Measurements from ENCODE around the gene DNAJC1.
A peak's percentile ranks its signal among the peaks of the same experiment; 100 is the strongest.

DNAJC1 gene

DNA sequence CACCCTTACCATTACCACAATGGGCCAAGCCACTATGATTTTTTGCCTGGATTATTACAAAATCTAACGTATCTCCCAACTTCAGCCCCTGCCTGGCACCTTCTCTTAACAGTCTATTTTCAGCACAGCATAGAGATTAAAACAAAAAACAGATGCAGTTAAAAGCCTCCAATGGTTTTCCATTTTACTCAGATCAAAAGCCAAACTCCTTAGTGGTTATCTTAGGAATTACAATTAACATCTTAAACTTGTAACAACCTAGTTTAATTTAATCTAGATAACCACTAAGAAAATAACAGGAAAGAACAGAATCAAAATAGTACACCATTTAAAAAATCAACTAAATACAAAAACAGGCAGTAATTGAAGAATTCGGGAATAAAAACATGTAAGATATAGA is 43.5 kb downstream of the DNAJC1 start:
- no peak for DNase-seq

DNA sequence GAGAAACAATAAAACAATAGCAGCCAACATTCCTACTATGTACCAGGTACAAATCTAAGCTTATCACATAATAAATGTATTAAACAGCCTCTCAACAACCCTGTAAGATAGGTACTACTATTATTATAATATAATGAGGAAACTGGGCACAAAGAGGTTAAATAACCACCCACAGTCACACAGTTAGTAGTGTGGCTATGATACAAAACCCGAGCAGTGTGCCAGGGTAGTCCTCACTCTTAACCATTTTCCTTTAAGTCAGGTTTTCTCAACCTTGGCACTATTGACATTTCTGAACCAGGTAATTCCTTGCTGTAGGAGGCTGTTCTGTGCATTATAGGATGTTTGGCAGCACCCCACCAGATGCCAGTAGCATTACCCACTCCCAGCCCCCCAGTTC is 48.8 kb downstream of the DNAJC1 start:
- no peak for DNase-seq

DNA sequence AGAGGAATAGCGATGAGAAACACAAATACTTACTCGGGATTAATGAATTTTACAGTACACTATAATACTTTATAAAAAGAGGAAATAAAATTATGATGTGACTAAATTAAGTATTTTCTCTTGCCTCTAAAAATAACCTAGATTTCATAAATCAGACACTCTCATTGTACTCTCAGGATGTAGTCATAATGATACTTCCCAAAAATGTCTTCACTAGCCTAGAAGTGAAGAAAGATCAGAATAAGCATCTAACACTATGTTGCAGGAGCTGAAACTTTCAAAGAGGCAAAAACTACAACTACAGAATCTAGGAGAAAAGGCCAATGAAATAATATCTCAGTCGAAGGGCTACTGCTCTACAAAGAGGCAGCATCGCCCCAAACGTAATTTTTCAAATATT is 49.4 kb downstream of the DNAJC1 start:
- DNase-seq = no peak

- DNase-seq = peak; percentile 10
Observed at GRCh38 chr10:21953585-21954057, 49.9 kb downstream of the DNAJC1 start.

DNA sequence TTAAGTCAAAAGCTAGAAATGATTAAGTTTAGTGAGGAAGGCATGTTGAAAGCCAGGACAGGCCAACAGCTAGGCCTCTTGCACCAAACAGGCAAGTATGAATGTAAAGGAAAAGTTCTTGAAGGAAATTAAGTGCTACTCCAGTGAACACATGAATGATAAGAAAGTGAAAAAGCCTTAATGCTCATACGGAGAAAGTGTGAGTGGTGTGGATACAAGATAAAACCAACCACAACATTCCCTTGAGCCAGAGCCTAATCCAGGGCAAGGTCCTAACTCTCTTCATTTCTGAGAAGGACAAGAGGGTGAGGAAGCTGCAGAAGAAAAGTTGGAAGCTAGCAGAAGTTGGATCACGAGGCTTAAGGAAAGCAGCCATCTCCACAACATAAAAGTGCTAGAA is 53.0 kb downstream of the DNAJC1 start:
- no peak for DNase-seq

GRCh38 chr10:21946946-21947345 is 56.6 kb downstream of the DNAJC1 start:
- DNase-seq = no peak

- no peak for DNase-seq
Observed at GRCh38 chr10:21944727-21945386, 58.7 kb downstream of the DNAJC1 start.

- no peak for DNase-seq
Observed at GRCh38 chr10:21943633-21944265, 59.8 kb downstream of the DNAJC1 start.

DNA sequence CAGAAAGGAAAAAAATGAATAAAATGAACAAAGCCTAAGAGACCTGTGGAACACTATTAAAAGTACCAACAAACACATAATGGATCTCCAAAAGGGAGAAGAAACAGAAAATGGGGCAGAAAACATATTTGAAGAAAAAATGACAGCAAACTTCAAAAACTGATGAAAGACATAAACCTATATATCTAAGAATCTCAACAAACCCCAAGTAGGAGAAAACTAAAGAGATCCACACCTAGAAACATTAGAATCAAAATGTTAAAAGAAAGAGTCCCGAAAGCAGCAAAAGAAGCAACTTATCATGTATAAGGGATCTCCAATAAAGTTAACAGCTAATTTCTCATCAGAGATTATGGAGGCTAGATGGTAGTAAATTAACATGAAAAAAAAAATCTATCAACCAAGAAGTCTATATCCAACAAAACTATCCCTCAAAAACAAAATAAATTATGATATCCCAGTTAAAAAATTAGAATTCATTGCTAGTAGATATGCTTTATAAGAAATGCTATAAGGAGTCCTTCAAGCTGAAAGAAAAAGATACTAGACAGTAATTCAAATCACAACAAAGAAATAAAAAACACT is 68.0 kb downstream of the DNAJC1 start:
- no peak for DNase-seq

GRCh38 chr10:21934307-21934706 is 69.2 kb downstream of the DNAJC1 start:
- no peak for DNase-seq

DNA sequence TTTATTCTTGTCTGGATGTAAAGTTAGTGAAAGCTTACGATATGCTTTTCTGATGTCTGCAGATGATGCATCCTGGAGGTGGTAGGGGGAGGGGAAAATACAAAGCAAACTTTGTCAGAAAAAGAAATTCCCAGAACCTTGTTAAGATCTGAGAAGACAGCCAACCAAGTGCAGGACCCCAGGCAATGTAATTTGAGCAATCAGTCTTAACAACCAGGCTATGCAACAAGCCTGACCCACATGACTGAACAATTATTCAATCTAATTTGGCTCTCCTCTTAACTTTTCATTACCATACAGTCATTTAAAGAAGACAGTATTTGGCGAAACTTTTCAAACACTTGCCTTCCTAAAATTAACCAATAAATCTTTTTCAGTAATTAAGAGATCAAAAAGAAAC is 74.5 kb downstream of the DNAJC1 start:
- no peak for DNase-seq

GRCh38 chr10:21927631-21928353 is 75.7 kb downstream of the DNAJC1 start:
- no peak for DNase-seq

GRCh38 chr10:21926949-21927348 is 76.6 kb downstream of the DNAJC1 start:
- DNase-seq = peak; percentile 58

- DNase-seq = no peak
Observed at GRCh38 chr10:21926358-21926925, 77.1 kb downstream of the DNAJC1 start.

DNA sequence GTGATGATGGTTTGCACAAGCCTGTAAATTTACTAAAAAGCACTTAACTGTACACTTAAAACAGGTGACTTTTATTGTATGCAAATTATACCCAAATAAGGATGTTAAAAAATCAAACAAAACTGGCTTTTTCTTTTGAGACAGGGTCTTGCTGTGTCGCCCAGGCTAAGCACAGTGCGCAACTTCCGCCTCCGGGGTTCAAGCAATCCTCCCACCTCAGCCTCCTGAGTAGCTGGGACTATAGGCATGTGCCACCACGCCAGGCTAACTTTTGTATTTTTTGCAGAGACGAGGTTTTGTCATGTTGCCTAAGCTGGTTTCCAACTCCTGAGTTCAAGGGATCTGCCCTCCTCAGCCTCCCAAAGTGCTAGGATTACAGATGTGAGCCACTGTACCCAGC is 77.7 kb downstream of the DNAJC1 start:
- DNase-seq = no peak

GRCh38 chr10:21924511-21924910 is 79.0 kb downstream of the DNAJC1 start:
- no peak for DNase-seq

- DNase-seq = no peak
Observed at GRCh38 chr10:21920633-21921032, 82.9 kb downstream of the DNAJC1 start.

GRCh38 chr10:21919906-21920305 is 83.6 kb downstream of the DNAJC1 start:
- no peak for DNase-seq

DNA sequence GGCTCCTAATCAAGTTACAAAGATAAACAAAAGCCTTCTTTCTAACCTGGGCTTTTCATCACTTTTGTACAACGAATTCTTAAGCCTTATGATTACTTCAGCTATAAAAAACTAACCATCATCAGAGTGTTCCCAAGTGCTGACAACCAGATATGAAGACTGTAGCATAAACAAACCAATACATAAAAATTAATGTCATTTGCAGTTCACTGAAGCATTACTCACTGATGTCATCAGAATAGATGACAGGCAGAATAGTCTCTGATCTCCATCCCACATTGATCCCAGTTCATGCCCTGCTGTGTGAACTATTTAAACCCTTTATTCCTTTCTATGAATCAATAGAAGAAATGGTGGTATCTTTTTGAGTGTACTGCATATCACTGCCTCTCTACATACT is 84.4 kb downstream of the DNAJC1 start:
- no peak for DNase-seq

DNA sequence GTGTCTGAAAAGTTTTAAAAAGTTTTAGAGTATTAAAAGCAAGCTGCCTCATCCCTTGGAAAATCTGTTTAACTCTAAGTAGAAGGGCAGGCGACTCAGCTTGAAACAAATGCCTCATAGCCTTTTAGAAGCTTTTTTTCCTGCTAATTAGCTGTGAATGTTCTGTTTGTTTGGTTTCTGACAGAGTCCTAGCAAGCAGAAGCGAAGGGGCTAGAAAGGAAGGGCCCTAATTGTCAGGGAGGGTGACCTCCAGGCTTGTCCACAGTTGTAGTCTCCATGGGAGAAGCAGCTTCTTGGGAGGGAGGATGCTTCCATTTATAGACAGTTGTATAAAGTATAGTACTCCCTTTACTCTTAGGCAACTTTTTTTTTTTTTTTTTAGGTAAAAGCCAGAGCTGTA is 90.9 kb downstream of the DNAJC1 start:
- DNase-seq = no peak

GRCh38 chr10:21910798-21911197 is 92.7 kb downstream of the DNAJC1 start:
- no peak for DNase-seq

GRCh38 chr10:21907436-21907835 is 96.1 kb downstream of the DNAJC1 start:
- DNase-seq = no peak

GRCh38 chr10:21904930-21905329 is 98.6 kb downstream of the DNAJC1 start:
- DNase-seq = no peak
